Measurements from ENCODE around the gene RMND5A. TPM values are rescaled to one million over a fixed set of nuclear protein-coding genes. Genes with fewer than 3 reads are reported as not detected.
"Not testable (repeated sequence)": the region's sequence is repeated elsewhere in the genome, so short reads cannot be mapped to it uniquely, and the experiment has no call there.

The RMND5A gene
- total and polyA plus RNA-seq, 5 donors from 2014 or later, result 13.5 to 27.6 (median 15.8) TPM

- no peak for DNase-seq
These were observed 16.3 kb upstream of the RMND5A start for GRCh38 chr2:86703704-86704361.

GRCh38 chr2:86704459-86704971, 15.6 kb upstream of the RMND5A start:
- peaks cover 12% of the 10 kb centered on the region for H3K27me3 Mint-ChIP-seq
- H3K36me3 Mint-ChIP-seq, result no peaks in the 10 kb centered on the region
- no peaks in the 10 kb centered on the region for H3K4me1 Mint-ChIP-seq
- no peak overlapping the region for H3K27ac Mint-ChIP-seq
- no peak overlapping the region for H3K4me3 Mint-ChIP-seq
- Histone ChIP-seq H3K4me1 (ENCODE audit: control insufficient read depth, insufficient read depth, low read length, poor library complexity, severe bottlenecking) (no peaks in the 10 kb centered on the region), H3K36me3 (ENCODE audit: control insufficient read depth, insufficient read depth, low read length) (no peaks in the 10 kb centered on the region), H3K27ac (ENCODE audit: insufficient read depth, low read length, poor library complexity, severe bottlenecking) (no peak overlapping the region), H3K27me3 (ENCODE audit: control insufficient read depth, insufficient read depth, low read length) (no peaks in the 10 kb centered on the region), H3K9me3 (ENCODE audit: control insufficient read depth in 2 of 2, low read length in 2 of 2) (no peaks in the 10 kb centered on the region), H3K4me3 (ENCODE audit: low read depth, low read length) (no peak overlapping the region)
- DNase-seq, result no peak
- peaks cover 0 to 7% (median 0%) of the 10 kb centered on the region in 7 donors for H3K9me3 Mint-ChIP-seq
- no peak for ATAC-seq (ENCODE audit: low read depth in 2 of 2)

More at GRCh38 chr2:86703704-86704361, 16.3 kb upstream of the RMND5A start:
- H3K4me3 Mint-ChIP-seq, result no peak overlapping the region
- Histone ChIP-seq H3K4me3 (ENCODE audit: low read depth, low read length) (no peak overlapping the region), H3K36me3 (ENCODE audit: control insufficient read depth, insufficient read depth, low read length) (no peaks in the 10 kb centered on the region), H3K9me3 (ENCODE audit: control insufficient read depth in 2 of 2, low read length in 2 of 2) (no peaks in the 10 kb centered on the region), H3K4me1 (ENCODE audit: control insufficient read depth, insufficient read depth, low read length, poor library complexity, severe bottlenecking) (no peaks in the 10 kb centered on the region), H3K27ac (ENCODE audit: insufficient read depth, low read length, poor library complexity, severe bottlenecking) (no peak overlapping the region), H3K27me3 (ENCODE audit: control insufficient read depth, insufficient read depth, low read length) (no peaks in the 10 kb centered on the region)
- no peaks in the 10 kb centered on the region for H3K4me1 Mint-ChIP-seq
- H3K9me3 Mint-ChIP-seq, result peaks cover 0 to 5% (median 0%) of the 10 kb centered on the region in 7 donors
- H3K36me3 Mint-ChIP-seq, result no peaks in the 10 kb centered on the region
- H3K27ac Mint-ChIP-seq, result no peak overlapping the region
- ATAC-seq (ENCODE audit: low read depth in 2 of 2), result no peak
- H3K27me3 Mint-ChIP-seq, result peaks cover 12% of the 10 kb centered on the region

GRCh38 chr2:86706220-86706619, 13.9 kb upstream of the RMND5A start:
- H3K27ac Mint-ChIP-seq, result no peak overlapping the region
- ATAC-seq (ENCODE audit: low read depth in 2 of 2) (no peak), DNase-seq (no peak)
- no peak overlapping the region for H3K4me3 Mint-ChIP-seq
- Histone ChIP-seq H3K4me1 (ENCODE audit: control insufficient read depth, insufficient read depth, low read length, poor library complexity, severe bottlenecking) (no peaks in the 10 kb centered on the region), H3K27ac (ENCODE audit: insufficient read depth, low read length, poor library complexity, severe bottlenecking) (no peak overlapping the region), H3K9me3 (ENCODE audit: control insufficient read depth in 2 of 2, low read length in 2 of 2) (no peaks in the 10 kb centered on the region), H3K4me3 (ENCODE audit: low read depth, low read length) (no peak overlapping the region), H3K27me3 (ENCODE audit: control insufficient read depth, insufficient read depth, low read length) (no peaks in the 10 kb centered on the region), H3K36me3 (ENCODE audit: control insufficient read depth, insufficient read depth, low read length) (no peaks in the 10 kb centered on the region)
- H3K36me3 Mint-ChIP-seq, result no peaks in the 10 kb centered on the region
- H3K27me3 Mint-ChIP-seq, result peaks cover 12% of the 10 kb centered on the region
- peaks cover 0 to 9% (median 0%) of the 10 kb centered on the region in 7 donors for H3K9me3 Mint-ChIP-seq
- no peaks in the 10 kb centered on the region for H3K4me1 Mint-ChIP-seq

- no peaks in the 10 kb centered on the region for H3K9me3 ChIP-seq (ENCODE audit: control insufficient read depth in 2 of 2, low read length in 2 of 2)
- H3K4me3 ChIP-seq (ENCODE audit: low read depth, low read length), result no peak overlapping the region
- Mint-ChIP-seq H3K36me3 (no peaks in the 10 kb centered on the region), H3K4me3 (no peak overlapping the region), H3K9me3 (peaks cover 0 to 9% (median 0%) of the 10 kb centered on the region in 7 donors), H3K27ac (no peak overlapping the region), H3K27me3 (peaks cover 12% of the 10 kb centered on the region), H3K4me1 (no peaks in the 10 kb centered on the region)
- no peak overlapping the region for H3K27ac ChIP-seq (ENCODE audit: insufficient read depth, low read length, poor library complexity, severe bottlenecking)
- H3K4me1 ChIP-seq (ENCODE audit: control insufficient read depth, insufficient read depth, low read length, poor library complexity, severe bottlenecking), result no peaks in the 10 kb centered on the region
- H3K36me3 ChIP-seq (ENCODE audit: control insufficient read depth, insufficient read depth, low read length), result no peaks in the 10 kb centered on the region
- ATAC-seq (ENCODE audit: low read depth in 2 of 2) (no peak), DNase-seq (no peak)
- H3K27me3 ChIP-seq (ENCODE audit: control insufficient read depth, insufficient read depth, low read length), result no peaks in the 10 kb centered on the region
These were observed 13.2 kb upstream of the RMND5A start for GRCh38 chr2:86706935-86707334.

DNA sequence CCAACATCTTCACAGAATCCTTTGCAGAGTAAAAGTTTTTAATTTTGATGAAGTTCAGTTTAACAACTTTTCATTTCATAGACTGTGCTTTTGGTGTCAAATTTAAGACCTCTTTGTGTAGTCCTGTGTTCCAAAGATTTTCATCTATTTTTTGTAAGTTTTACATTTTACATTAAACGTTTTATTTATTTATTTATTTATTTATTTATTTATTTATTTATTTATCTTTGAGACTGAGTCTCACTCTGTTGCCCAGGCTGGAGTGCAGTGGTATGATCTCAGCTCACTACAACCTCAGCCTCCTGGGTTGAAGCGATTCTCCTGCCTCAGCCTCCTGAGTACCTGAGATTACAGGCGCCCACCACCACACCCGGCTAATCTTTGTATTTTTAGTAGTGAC, 12.0 kb upstream of the RMND5A start:
- not testable (repeated sequence) for DNase-seq; H3K9me3 ChIP-seq (ENCODE audit: control insufficient read depth in 2 of 2, low read length in 2 of 2); H3K27me3 ChIP-seq (ENCODE audit: control insufficient read depth, insufficient read depth, low read length); H3K27ac Mint-ChIP-seq; H3K4me1 ChIP-seq (ENCODE audit: control insufficient read depth, insufficient read depth, low read length, poor library complexity, severe bottlenecking); H3K36me3 Mint-ChIP-seq; H3K27me3 Mint-ChIP-seq; H3K9me3 Mint-ChIP-seq; H3K4me1 Mint-ChIP-seq; H3K36me3 ChIP-seq (ENCODE audit: control insufficient read depth, insufficient read depth, low read length); H3K4me3 ChIP-seq (ENCODE audit: low read depth, low read length); H3K27ac ChIP-seq (ENCODE audit: insufficient read depth, low read length, poor library complexity, severe bottlenecking); ATAC-seq (ENCODE audit: low read depth in 2 of 2); H3K4me3 Mint-ChIP-seq

DNA sequence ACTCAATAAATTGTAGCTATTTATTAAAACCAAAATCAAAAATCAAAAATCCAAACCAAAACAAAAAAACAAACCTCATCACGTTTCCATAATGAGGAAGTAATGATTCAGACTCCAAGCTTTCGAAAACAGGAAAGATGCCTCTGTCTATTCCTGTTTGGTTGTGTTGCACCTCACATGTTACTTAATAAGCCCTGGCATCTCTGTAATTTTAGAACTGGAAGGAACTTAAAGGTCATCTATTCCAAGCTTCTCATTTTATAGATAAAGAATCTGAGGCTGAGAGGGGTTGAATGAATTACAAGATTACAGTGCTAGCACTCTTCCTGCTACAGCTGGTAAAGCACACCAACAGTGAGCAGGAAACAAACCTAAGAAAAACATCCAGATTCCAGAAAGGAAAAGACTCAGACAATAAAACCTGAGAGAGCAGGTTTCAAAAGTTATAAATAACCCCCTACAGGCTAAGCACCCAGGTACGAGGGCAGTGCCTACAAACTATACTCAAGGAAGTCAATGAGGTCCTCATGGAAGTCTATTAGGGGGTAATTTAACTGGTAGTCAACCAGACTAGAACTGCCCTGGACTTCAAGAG, 5.4 kb upstream of the RMND5A start:
- DNase-seq; H3K4me3 Mint-ChIP-seq; H3K4me1 ChIP-seq (ENCODE audit: control insufficient read depth, insufficient read depth, low read length, poor library complexity, severe bottlenecking); H3K4me1 Mint-ChIP-seq; H3K27me3 ChIP-seq (ENCODE audit: control insufficient read depth, insufficient read depth, low read length); H3K36me3 ChIP-seq (ENCODE audit: control insufficient read depth, insufficient read depth, low read length); H3K27ac ChIP-seq (ENCODE audit: insufficient read depth, low read length, poor library complexity, severe bottlenecking); ATAC-seq (ENCODE audit: low read depth in 2 of 2); H3K4me3 ChIP-seq (ENCODE audit: low read depth, low read length); H3K9me3 Mint-ChIP-seq; H3K9me3 ChIP-seq (ENCODE audit: control insufficient read depth in 2 of 2, low read length in 2 of 2); H3K36me3 Mint-ChIP-seq; H3K27me3 Mint-ChIP-seq; H3K27ac Mint-ChIP-seq: not testable (repeated sequence)

- H3K36me3 Mint-ChIP-seq; DNase-seq; H3K27me3 ChIP-seq (ENCODE audit: control insufficient read depth, insufficient read depth, low read length); H3K9me3 Mint-ChIP-seq; ATAC-seq (ENCODE audit: low read depth in 2 of 2); H3K36me3 ChIP-seq (ENCODE audit: control insufficient read depth, insufficient read depth, low read length); H3K27me3 Mint-ChIP-seq; H3K4me1 ChIP-seq (ENCODE audit: control insufficient read depth, insufficient read depth, low read length, poor library complexity, severe bottlenecking); H3K27ac Mint-ChIP-seq; H3K9me3 ChIP-seq (ENCODE audit: control insufficient read depth in 2 of 2, low read length in 2 of 2): not testable (repeated sequence)
- Mint-ChIP-seq H3K4me1 (peaks cover 0 to 11% (median 5%) of the 10 kb centered on the region in 4 donors), H3K4me3 (peak overlapping the region in 2 of 4 donors; percentile 85 to 91)
- Histone ChIP-seq H3K4me3 (ENCODE audit: low read depth, low read length) (peak overlapping the region; percentile 73), H3K27ac (ENCODE audit: insufficient read depth, low read length, poor library complexity, severe bottlenecking) (peak overlapping the region; percentile 77)
These were observed 841 bp upstream of the RMND5A start for GRCh38 chr2:86719263-86719636.

All from CD4-positive, CD25-positive, alpha-beta regulatory T cell (primary cell).